Cardiac septum (tissue), 1 donor: Measurements from ENCODE around the gene ELAVL1. TPM values are rescaled to one million over a fixed set of nuclear protein-coding genes. Genes with fewer than 3 reads are reported as not detected.
"Not testable (repeated sequence)": the region's sequence is repeated elsewhere in the genome, so short reads cannot be mapped to it uniquely, and the experiment has no call there.

Experiments
- DNase-seq: peaks from one replicate; pipeline ENCODE4 v3.0.0-alpha.2; 2020; ENCODE audit warnings: low spot score
- intact Hi-C: fragments of 100-400 bp; cut with DNase I; formaldehyde crosslinking; loops from one replicate; pipeline ENCODE4 v1.14.0; 2022
- total RNA-seq: library from RNA; stranded (reverse); fragmentation: NEBNext Ultra II Directional; extraction: Animal tissue kit (Norgen Biotek cat#: 25700); gene quantifications from one replicate; pipeline ENCODE4 v1.2.1, GENCODE V29; 2021
- donor health status: DM: no; HTN: no; CAD: no.

Gene ELAVL1
- total RNA-seq, 1 donor from 2014 or later: 55.2 TPM

GRCh38 chr19:7918062-7918614 lies 87.3 kb downstream of the ELAVL1 start:
- intact Hi-C loops, DNase-seq: not testable (repeated sequence)

GRCh38 chr19:7917267-7918061 lies 88.0 kb downstream of the ELAVL1 start:
- intact Hi-C loops: no loop called here
- no peak for DNase-seq

GRCh38 chr19:7916955-7917266 lies 88.5 kb downstream of the ELAVL1 start:
- no peak for DNase-seq
- intact Hi-C loops: no loop called here

- intact Hi-C loops: no loop called here
- DNase-seq: no peak
These were observed 89.1 kb downstream of the ELAVL1 start for GRCh38 chr19:7916103-7916954.

- intact Hi-C loops: no loop called here
- DNase-seq: no peak
These were observed 90.0 kb downstream of the ELAVL1 start for GRCh38 chr19:7915250-7916102.

GRCh38 chr19:7914598-7915045 lies 90.8 kb downstream of the ELAVL1 start, which contains the start of gene TGFBR3L:
Gene TGFBR3L (plus strand): TSS chr19:7914830.
- DNase-seq: no peak

GRCh38 chr19:7914099-7914498 lies 91.3 kb downstream of the ELAVL1 start:
- intact Hi-C loops: no loop called here
- DNase-seq: no peak

More at GRCh38 chr19:7914598-7915045, 90.8 kb downstream of the ELAVL1 start, which contains the start of gene TGFBR3L:
- intact Hi-C loops: no loop called here

- intact Hi-C loops: no loop called here
- DNase-seq: no peak
These were observed 91.8 kb downstream of the ELAVL1 start for GRCh38 chr19:7913652-7914051.

- intact Hi-C loops: no loop called here
- no peak for DNase-seq
These were observed 92.5 kb downstream of the ELAVL1 start for GRCh38 chr19:7912697-7913564.

GRCh38 chr19:7912144-7912696 lies 93.2 kb downstream of the ELAVL1 start:
- no peak for DNase-seq
- intact Hi-C loops: no loop called here

- intact Hi-C loops: no loop called here
- DNase-seq: no peak
These were observed 93.8 kb downstream of the ELAVL1 start for GRCh38 chr19:7911508-7912143.

GRCh38 chr19:7910321-7911161 lies 94.9 kb downstream of the ELAVL1 start:
- intact Hi-C loops: no loop called here
- DNase-seq: no peak

GRCh38 chr19:7909471-7910067 lies 95.9 kb downstream of the ELAVL1 start:
- intact Hi-C loops: no loop called here
- DNase-seq: no peak

- intact Hi-C loops: no loop called here
- DNase-seq: no peak
These were observed 96.5 kb downstream of the ELAVL1 start for GRCh38 chr19:7908742-7909461.
